Neuronal stem cell (in vitro differentiated cells): ENCODE measurements around the gene AMHR2.
"Not testable (repeated sequence)": the region's sequence is repeated elsewhere in the genome, so short reads cannot be mapped to it uniquely, and the experiment has no call there.

ENCODE experiments used
- DNase-seq: peaks from one replicate; pipeline ENCODE4 v3.0.0-alpha.2; 2013; ENCODE audit warnings: low spot score
- H2AFZ ChIP-seq: one replicate; pipeline ENCODE4 v1.6.1; 2013; ENCODE audit warnings: mild to moderate bottlenecking, low read length, inconsistent platforms
- H2AK5ac ChIP-seq: 2 replicates; pipeline ENCODE4 v1.6.1; 2013; ENCODE audit warnings: low read depth, mild to moderate bottlenecking, inconsistent platforms, low read length, moderate library complexity, mixed read lengths
- H2BK120ac ChIP-seq: 2 replicates; pipeline ENCODE4 v1.6.1; 2013; ENCODE audit warnings: low read depth, mild to moderate bottlenecking, inconsistent platforms, low read length, moderate library complexity, mixed read lengths
- H2BK12ac ChIP-seq: one replicate; pipeline ENCODE4 v1.6.1; 2013; ENCODE audit warnings: low read length, inconsistent platforms
- H2BK15ac ChIP-seq: 2 replicates; pipeline ENCODE4 v1.6.1; 2013; ENCODE audit warnings: mild to moderate bottlenecking, low read length, inconsistent platforms, mixed read lengths
- H2BK5ac ChIP-seq: one replicate; pipeline ENCODE4 v1.6.1; 2013; ENCODE audit warnings: inconsistent platforms, mild to moderate bottlenecking, low read length, moderate library complexity
- H3K14ac ChIP-seq: one replicate; pipeline ENCODE4 v1.6.1; 2013; ENCODE audit warnings: low read length, inconsistent platforms
- H3K18ac ChIP-seq: 2 replicates; pipeline ENCODE4 v1.6.1; 2013; ENCODE audit warnings: low read length, inconsistent platforms
- H3K23ac ChIP-seq: 2 replicates; pipeline ENCODE4 v1.6.1; 2013; ENCODE audit warnings: low read depth, mild to moderate bottlenecking, mixed read lengths, low read length, inconsistent platforms; ENCODE audit not compliant: poor library complexity
- H3K27ac ChIP-seq: replicated peaks from 3 replicates; pipeline ENCODE4 v1.5.1; 2013; ENCODE audit warnings: low read length, inconsistent platforms
- H3K27me3 ChIP-seq, 3 experiments: 2 replicates each; pipeline ENCODE4 v1.6.1; 2013; ENCODE audit warnings: low read length in 3 of 3, mild to moderate bottlenecking in 2 of 3, inconsistent platforms in 1 of 3, low read depth in 1 of 3, mixed read lengths in 1 of 3, moderate library complexity in 1 of 3; ENCODE audit not compliant: control insufficient read depth in 3 of 3, insufficient read depth in 3 of 3
- H3K36me3 ChIP-seq, 2 donors: replicated peaks in 1 of 2; 2 replicates each; pipeline ENCODE4 v1.6.1; 2013; ENCODE audit warnings: low read length in 2 of 2; ENCODE audit not compliant: control insufficient read depth in 2 of 2, insufficient read depth in 2 of 2
- H3K4ac ChIP-seq: 2 replicates; pipeline ENCODE4 v1.6.1; 2013; ENCODE audit warnings: inconsistent platforms, mild to moderate bottlenecking, low read length, moderate library complexity
- H3K4me1 ChIP-seq, 2 donors: 1 replicate in 1 of 2; 2 replicates in 1 of 2; pipeline ENCODE4 v1.6.1; 2013; ENCODE audit warnings: low read length in 2 of 2, low read depth in 1 of 2; ENCODE audit not compliant: control insufficient read depth in 2 of 2, insufficient read depth in 1 of 2
- H3K4me2 ChIP-seq: one replicate; pipeline ENCODE4 v1.6.1; 2013; ENCODE audit warnings: mild to moderate bottlenecking, low read length, inconsistent platforms; ENCODE audit not compliant: insufficient read depth, poor library complexity, severe bottlenecking
- H3K4me3 ChIP-seq, 2 donors: 2 replicates each; pipeline ENCODE4 v1.5.1; 2013; ENCODE audit warnings: low read length in 2 of 2, mild to moderate bottlenecking in 2 of 2, inconsistent platforms in 1 of 2, moderate library complexity in 1 of 2
- H3K79me1 ChIP-seq: one replicate; pipeline ENCODE4 v1.6.1; 2013; ENCODE audit warnings: low read depth, mild to moderate bottlenecking, inconsistent platforms, low read length, moderate library complexity
- H3K9ac ChIP-seq: one replicate; pipeline ENCODE4 v1.6.1; 2013; ENCODE audit warnings: mild to moderate bottlenecking, low read depth, low read length, inconsistent platforms; ENCODE audit not compliant: poor library complexity
- H3K9me3 ChIP-seq, 2 donors: replicated peaks in 1 of 2; 2 replicates each; pipeline versions ENCODE3 to v1.6.1; 2013; ENCODE audit warnings: low read length in 2 of 2, mild to moderate bottlenecking in 2 of 2, inconsistent platforms in 1 of 2, low read depth in 1 of 2, mixed read lengths in 1 of 2, moderate library complexity in 1 of 2; ENCODE audit not compliant: control insufficient read depth in 2 of 2, insufficient read depth in 1 of 2
- H4K8ac ChIP-seq: one replicate; pipeline ENCODE4 v1.6.1; 2013; ENCODE audit warnings: low read depth, mild to moderate bottlenecking, inconsistent platforms, low read length, moderate library complexity
- H4K91ac ChIP-seq: one replicate; pipeline ENCODE4 v1.6.1; 2013; ENCODE audit warnings: low read length, low read depth, mild to moderate bottlenecking, inconsistent platforms; ENCODE audit not compliant: poor library complexity
- WGBS, 2 donors: extraction: QIAGEN DNeasy Blood & Tissue Kit; methylation state at CpG; one replicate each; pipeline ENCODE4 v1.1.7; 2013; ENCODE audit warnings: missing lambda C conversion rate in 2 of 2, mixed read lengths in 1 of 2; ENCODE audit not compliant: insufficient read length in 2 of 2, insufficient replicate concordance in 1 of 2; ENCODE audit errors: extremely low coverage in 2 of 2; 5-methylcytosine and 5-hydroxymethylcytosine counted together

AMHR2 gene

DNA sequence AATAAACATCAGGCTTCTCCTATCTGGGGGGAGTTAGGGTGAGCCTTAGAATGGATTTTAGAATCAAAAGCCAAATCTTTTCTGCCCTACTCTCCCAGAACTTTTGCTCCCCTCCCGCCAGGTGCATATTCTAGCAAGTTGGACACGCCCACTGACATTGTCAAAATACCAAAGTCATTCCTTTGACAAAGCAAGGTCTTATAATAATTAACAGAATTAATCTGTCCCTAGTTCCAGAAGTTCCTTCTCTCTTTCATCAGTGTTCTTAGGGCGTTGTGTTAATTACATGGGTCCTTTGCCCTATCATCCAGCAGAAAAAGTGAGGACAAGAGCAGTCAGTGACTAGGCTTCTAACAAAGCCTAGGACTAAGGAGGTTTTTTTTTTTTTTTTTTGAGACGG lies 20.3 kb downstream of the AMHR2 start:
- Histone ChIP-seq H3K36me3 (peaks cover 7 to 38% of the 10 kb centered on the region in 2 donors), H2AFZ (no peak overlapping the region), H3K4me3 (no peak overlapping the region), H3K23ac (no peak overlapping the region), H3K27me3 (no peaks in the 10 kb centered on the region), H2AK5ac (no peak overlapping the region), H3K27ac (no peak overlapping the region), H3K4ac (no peak overlapping the region), H4K91ac (no peak overlapping the region), H3K18ac (no peak overlapping the region), H2BK15ac (no peak overlapping the region), H3K4me2 (no peak overlapping the region), H4K8ac (no peak overlapping the region), H3K79me1 (peaks cover 1% of the 10 kb centered on the region), H2BK5ac (no peak overlapping the region), H3K14ac (no peak overlapping the region), H2BK12ac (no peak overlapping the region), H3K4me1 (peaks cover 0 to 5% of the 10 kb centered on the region in 2 donors), H3K9ac (no peak overlapping the region), H2BK120ac (no peak overlapping the region), H3K9me3 (no peaks in the 10 kb centered on the region)
- no peak for DNase-seq
- no CpG with 5 or more reads among the region's 4 CpGs for WGBS, 2 donors

DNA sequence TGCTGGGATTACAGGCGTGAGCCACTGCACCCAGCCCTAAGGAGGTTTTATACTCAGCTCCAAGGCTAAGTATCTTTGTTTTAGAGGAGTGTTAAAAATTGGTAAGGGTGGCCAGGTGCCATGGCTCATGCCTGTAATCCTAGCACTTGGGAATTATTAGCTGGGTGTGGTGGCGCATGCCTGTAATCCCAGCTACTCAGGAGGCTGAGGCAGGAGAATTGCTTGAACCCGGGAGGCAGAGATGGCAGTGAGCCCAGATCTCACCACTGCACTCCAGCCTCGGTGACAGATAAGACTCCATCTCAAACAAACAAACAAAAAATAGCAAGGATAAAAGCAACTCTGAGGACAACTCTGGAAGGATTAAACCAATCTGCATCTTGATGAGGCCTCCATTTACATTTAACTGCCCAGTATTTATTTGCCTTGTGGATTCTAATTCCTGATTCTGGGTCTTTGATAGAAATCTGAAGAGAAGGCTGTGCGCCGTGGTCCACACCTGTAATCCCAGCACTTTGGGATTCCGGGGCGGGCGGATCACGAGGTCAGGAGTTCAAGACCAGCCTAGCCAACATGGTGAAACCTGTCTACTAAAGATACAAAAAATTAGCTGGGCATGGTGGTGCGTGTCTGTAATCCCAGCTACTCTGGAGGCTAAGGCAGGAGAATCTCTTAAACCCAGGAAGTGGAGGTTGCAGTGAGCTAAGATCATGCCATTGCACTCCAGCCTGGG lies 21.1 kb downstream of the AMHR2 start:
- not testable (repeated sequence) for H2BK5ac ChIP-seq, H3K27ac ChIP-seq, H3K79me1 ChIP-seq, H3K4me2 ChIP-seq, H4K8ac ChIP-seq, H3K9me3 ChIP-seq, H4K91ac ChIP-seq, H3K4me3 ChIP-seq, H3K18ac ChIP-seq, DNase-seq, H2BK120ac ChIP-seq, H3K14ac ChIP-seq, H2BK15ac ChIP-seq, H3K9ac ChIP-seq, H2AK5ac ChIP-seq, H3K23ac ChIP-seq, H3K27me3 ChIP-seq, H3K4ac ChIP-seq, H2BK12ac ChIP-seq, H3K4me1 ChIP-seq, H2AFZ ChIP-seq
- no CpG with 5 or more reads among the region's 11 CpGs for WGBS, 2 donors
- H3K36me3 ChIP-seq = peaks cover 7 to 38% of the 10 kb centered on the region in 2 donors

DNA sequence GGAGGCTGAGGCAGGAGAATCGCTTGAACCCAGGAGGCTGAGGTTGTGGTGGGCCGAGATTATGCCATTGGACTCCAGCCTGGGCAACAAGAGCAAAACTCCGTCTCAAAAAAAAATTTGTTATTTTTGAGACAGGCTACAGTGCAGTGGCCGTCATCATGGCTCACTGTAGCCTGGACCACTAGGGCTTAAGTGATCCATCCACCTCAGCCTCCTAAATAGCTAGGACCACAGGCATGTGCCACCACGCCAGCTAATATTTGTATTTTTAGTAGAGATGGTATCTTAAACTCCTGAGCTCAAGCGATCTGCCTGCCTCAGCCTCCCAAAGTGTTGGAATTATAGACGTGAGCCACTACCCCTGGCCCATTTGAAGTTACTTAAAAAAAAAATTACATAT lies 27.3 kb downstream of the AMHR2 start:
- DNase-seq = no peak
- Histone ChIP-seq H3K4me1 (peaks cover 2 to 16% of the 10 kb centered on the region in 2 donors), H3K36me3 (peaks cover 16 to 43% of the 10 kb centered on the region in 2 donors), H3K27me3 (no peaks in the 10 kb centered on the region), H2BK15ac (no peak overlapping the region), H3K4me2 (no peak overlapping the region), H3K9ac (no peak overlapping the region), H2AFZ (no peak overlapping the region), H3K27ac (no peak overlapping the region), H4K91ac (no peak overlapping the region), H2BK120ac (no peak overlapping the region), H4K8ac (no peak overlapping the region), H3K18ac (no peak overlapping the region), H3K9me3 (peaks cover 0 to 2% of the 10 kb centered on the region in 2 donors), H3K4ac (no peak overlapping the region), H2BK5ac (no peak overlapping the region), H2BK12ac (no peak overlapping the region), H3K4me3 (no peak overlapping the region), H3K79me1 (no peaks in the 10 kb centered on the region), H3K23ac (no peak overlapping the region), H3K14ac (no peak overlapping the region), H2AK5ac (no peak overlapping the region)
- WGBS, 2 donors = no CpG with 5 or more reads among the region's 7 CpGs

DNA sequence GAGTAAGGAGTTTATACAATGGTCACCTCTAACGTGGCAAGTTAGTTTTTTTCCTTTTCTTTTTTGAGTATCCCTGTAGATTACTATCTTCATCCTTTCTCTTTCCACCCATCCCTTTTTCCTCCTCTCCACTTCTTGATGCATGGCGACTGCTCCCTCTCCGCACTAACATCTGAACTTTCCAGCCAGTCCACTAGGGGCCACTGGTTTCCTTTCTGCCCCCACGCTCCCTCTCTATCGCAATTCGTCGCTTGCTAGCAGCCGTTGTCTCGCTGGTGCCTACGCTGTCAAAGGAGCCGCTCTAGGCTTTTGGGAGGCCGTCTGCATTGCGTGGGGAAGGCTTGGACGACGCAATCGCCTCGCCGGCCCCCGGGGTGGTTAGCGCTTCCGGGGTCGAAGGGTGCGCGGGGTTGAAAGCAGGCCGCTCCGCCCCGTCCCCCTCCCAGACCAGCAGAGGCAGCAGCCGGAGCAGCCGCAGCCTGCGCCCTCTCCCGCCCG lies 28.1 kb downstream of the AMHR2 start, which contains the start of gene PCBP2:
Gene PCBP2 (plus strand): TSS at position 442 of the 498 bp plus-strand sequence. CDS start 2,699 bp downstream, outside the sequence.
- Histone ChIP-seq H3K4me3 (peak within 1 kb of the TSS; percentile 95 to 100), H3K4me2 (peak within 1 kb of the TSS; percentile 36), H2AFZ (peak within 1 kb of the TSS; percentile 65), H4K91ac (peak within 1 kb of the TSS; percentile 79), H3K18ac (peak within 1 kb of the TSS; percentile 99), H2BK15ac (no peak within 1 kb of the TSS), H2AK5ac (peak within 1 kb of the TSS; percentile 97), H3K27me3 (no peaks in the 10 kb centered on the region), H2BK12ac (no peak within 1 kb of the TSS), H3K27ac (peak within 1 kb of the TSS; percentile 98), H3K4ac (peak within 1 kb of the TSS; percentile 10), H2BK120ac (peak within 1 kb of the TSS; percentile 99), H3K4me1 (peaks cover 2 to 16% of the 10 kb centered on the region in 2 donors), H2BK5ac (no peak within 1 kb of the TSS), H3K9me3 (peaks cover 0 to 2% of the 10 kb centered on the region in 2 donors), H3K79me1 (no peaks in the 10 kb centered on the region), H3K14ac (peak within 1 kb of the TSS; percentile 71), H4K8ac (no peak within 1 kb of the TSS), H3K36me3 (peaks cover 21 to 46% of the 10 kb centered on the region in 2 donors), H3K23ac (peak within 1 kb of the TSS; percentile 96), H3K9ac (peak within 1 kb of the TSS; percentile 97)
- DNase-seq = peak; percentile 99
- whole genome bisulfite sequencing, 2 donors = no CpG with 5 or more reads among the region's 32 CpGs
